SK-N-SH treated with all-trans-retinoic acid at 6 μM for 48 hours (cell line): ENCODE data around the gene NOL3.

Experiments
- ARNTL ChIP-seq: fragments of 450-650 bp; formaldehyde crosslinking; IDR thresholded peaks from 2 replicates; pipeline ENCODE4 v1.5.0; 2020; ENCODE audit warnings: low read depth, mild to moderate bottlenecking, moderate library complexity, borderline replicate concordance
- BACH2 ChIP-seq: fragments of 250-450 bp; sonication (Bioruptor Pico); IDR thresholded peaks from 2 replicates; pipeline ENCODE4 v1.9.0; 2021; ENCODE audit warnings: mild to moderate bottlenecking, borderline replicate concordance
- CREB5 ChIP-seq: fragments of 250-450 bp; sonication (Bioruptor Pico); IDR thresholded peaks from 2 replicates; pipeline ENCODE4 v1.5.1; 2020; ENCODE audit warnings: low read depth, mild to moderate bottlenecking, moderate library complexity
- CSRNP3 ChIP-seq: fragments of 250-450 bp; sonication (Bioruptor Pico); IDR thresholded peaks from 2 replicates; pipeline ENCODE4 v1.5.1; 2021; ENCODE audit warnings: mild to moderate bottlenecking, moderate library complexity
- ESRRG ChIP-seq: fragments of 250-450 bp; sonication (Bioruptor Pico); IDR thresholded peaks from 2 replicates; pipeline ENCODE4 v1.6.1; 2021; ENCODE audit warnings: mild to moderate bottlenecking
- ISL1 ChIP-seq: fragments of 250-450 bp; sonication (Bioruptor Pico); IDR thresholded peaks from 2 replicates; pipeline ENCODE4 v2.1.2; 2022; ENCODE audit warnings: mild to moderate bottlenecking, moderate library complexity
- SNAI2 ChIP-seq: fragments of 250-450 bp; sonication (Bioruptor Pico); IDR thresholded peaks from 2 replicates; pipeline ENCODE4 v1.5.0; 2020; ENCODE audit warnings: mild to moderate bottlenecking, moderate library complexity
- TOX ChIP-seq: fragments of 250-450 bp; sonication (Bioruptor Pico); IDR thresholded peaks from 2 replicates; pipeline ENCODE4 v1.8.0; 2021; ENCODE audit warnings: mild to moderate bottlenecking, moderate library complexity, borderline replicate concordance
- TSHZ2 ChIP-seq: fragments of 250-450 bp; sonication (Bioruptor Pico); IDR thresholded peaks from 2 replicates; pipeline ENCODE4 v1.5.0; 2020; ENCODE audit warnings: mild to moderate bottlenecking, moderate library complexity
- ZFP3 ChIP-seq: fragments of 250-450 bp; sonication (Bioruptor Pico); IDR thresholded peaks from 2 replicates; pipeline ENCODE4 v1.5.0; 2020; ENCODE audit warnings: mild to moderate bottlenecking, moderate library complexity
- ZNF8 ChIP-seq: fragments of 450-650 bp; formaldehyde crosslinking; IDR thresholded peaks from 2 replicates; pipeline ENCODE4 v1.5.0; 2020; ENCODE audit warnings: mild to moderate bottlenecking, moderate library complexity
- TF ChIP-seq, protein P1 (sequence below): fragments of 250-450 bp; sonication (Bioruptor Pico); IDR thresholded peaks from 2 replicates; pipeline ENCODE4 v1.8.0; 2020; ENCODE audit warnings: mild to moderate bottlenecking, moderate library complexity, borderline replicate concordance

- TF ChIP-seq CREB5 (CRISPR knock-in tag) (no peak), ZNF8 (CRISPR knock-in tag) (no peak), CSRNP3 (CRISPR knock-in tag) (no peak), ZFP3 (CRISPR knock-in tag) (no peak), ISL1 (CRISPR knock-in tag) (no peak), TOX (CRISPR knock-in tag) (no peak), TSHZ2 (CRISPR knock-in tag) (no peak), SNAI2 (CRISPR knock-in tag) (no peak), ARNTL (no peak), ESRRG (CRISPR knock-in tag) (no peak), BACH2 (CRISPR knock-in tag) (no peak)
- TF ChIP-seq, protein P1, sequence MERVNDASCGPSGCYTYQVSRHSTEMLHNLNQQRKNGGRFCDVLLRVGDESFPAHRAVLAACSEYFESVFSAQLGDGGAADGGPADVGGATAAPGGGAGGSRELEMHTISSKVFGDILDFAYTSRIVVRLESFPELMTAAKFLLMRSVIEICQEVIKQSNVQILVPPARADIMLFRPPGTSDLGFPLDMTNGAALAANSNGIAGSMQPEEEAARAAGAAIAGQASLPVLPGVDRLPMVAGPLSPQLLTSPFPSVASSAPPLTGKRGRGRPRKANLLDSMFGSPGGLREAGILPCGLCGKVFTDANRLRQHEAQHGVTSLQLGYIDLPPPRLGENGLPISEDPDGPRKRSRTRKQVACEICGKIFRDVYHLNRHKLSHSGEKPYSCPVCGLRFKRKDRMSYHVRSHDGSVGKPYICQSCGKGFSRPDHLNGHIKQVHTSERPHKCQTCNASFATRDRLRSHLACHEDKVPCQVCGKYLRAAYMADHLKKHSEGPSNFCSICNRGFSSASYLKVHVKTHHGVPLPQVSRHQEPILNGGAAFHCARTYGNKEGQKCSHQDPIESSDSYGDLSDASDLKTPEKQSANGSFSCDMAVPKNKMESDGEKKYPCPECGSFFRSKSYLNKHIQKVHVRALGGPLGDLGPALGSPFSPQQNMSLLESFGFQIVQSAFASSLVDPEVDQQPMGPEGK, result no peak
These were observed 41.3 kb downstream of the NOL3 start for GRCh38 chr16:67211674-67212073.
